Activated CD4-positive, CD25-positive, alpha-beta regulatory T cell treated with anti-CD3 and anti-CD28 coated beads, Interleukin-2, amount 50 U/mL, for 24 hours (primary cell): Measurements from ENCODE around the gene POU5F1.

ENCODE experiments used
- ATAC-seq, 2 donors: fragments of 150-1000 bp; cut with Tn5 transposase; one replicate each; pipeline ENCODE4 v1.10.0; 2021; ENCODE audit warnings: mild to moderate bottlenecking in 1 of 2, moderate library complexity in 1 of 2

The POU5F1 gene

DNA sequence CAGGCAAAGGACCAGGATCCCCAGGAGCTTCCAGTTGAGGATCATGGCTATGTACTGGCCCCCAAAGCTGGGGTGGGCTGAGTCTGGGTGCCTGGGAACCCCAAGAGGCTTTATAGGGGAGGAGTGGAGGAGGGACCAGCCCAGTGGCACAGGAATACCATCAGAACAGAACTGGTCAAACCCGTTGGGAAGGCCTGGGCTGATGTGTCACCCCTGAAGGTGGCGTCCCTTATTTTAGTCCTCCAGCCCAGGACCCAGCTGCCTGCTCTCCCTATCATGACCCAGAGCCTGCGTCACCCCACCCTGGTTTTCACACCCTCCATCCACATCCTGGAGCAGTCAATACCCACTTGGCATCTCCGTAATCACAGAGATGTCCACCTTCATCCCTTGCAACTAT lies 31.5 kb downstream of the POU5F1 start, which contains the start of gene PSORS1C2:
PSORS1C2 (minus strand) TSS at position 85 of the 400 bp plus-strand sequence; CDS start at position 45, 40 bp downstream.
- no peak for ATAC-seq

DNA sequence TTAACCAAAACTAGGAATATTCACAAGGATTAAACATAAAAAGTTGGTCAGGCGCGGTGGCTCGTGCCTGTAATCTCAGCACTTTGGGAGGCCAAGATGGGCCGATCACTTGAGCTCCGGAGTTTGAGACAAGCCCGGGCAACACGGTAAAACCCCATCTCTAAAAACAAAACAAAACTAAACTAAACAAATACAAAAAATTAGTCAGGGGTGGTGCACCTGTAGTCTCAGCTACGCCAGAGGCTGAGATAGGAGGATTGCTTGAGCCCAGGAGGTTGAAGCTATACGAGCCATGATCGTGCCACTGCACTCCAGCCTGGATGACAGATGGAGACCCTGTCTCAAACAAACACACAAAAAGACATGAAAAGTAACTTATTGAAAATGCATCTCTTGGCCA lies 34.8 kb downstream of the POU5F1 start:
- ATAC-seq = no peak

DNA sequence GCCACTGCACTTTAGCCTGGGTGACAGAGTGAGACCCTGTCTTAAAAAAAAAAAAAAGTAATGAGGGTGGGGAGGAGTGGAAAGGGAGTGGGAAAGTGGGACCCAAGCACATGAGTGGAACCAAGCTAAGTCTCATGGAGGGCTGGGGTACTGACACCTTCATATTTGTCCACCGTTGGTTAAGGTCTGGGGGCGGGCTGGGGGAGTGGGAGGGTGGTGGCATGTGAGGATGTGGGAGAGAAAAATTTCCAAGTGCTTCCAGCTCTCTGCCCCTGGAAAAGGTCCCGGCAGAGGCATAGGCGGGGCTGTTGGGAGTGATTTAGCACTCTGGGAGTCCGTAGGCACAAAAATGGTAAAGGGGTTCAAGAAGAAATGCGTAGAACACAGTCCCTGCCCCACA lies 37.7 kb downstream of the POU5F1 start:
- no peak for ATAC-seq

- ATAC-seq = no peak
These were observed 38.9 kb downstream of the POU5F1 start for GRCh38 chr6:31131595-31131994.

GRCh38 chr6:31130751-31131150 lies 39.7 kb downstream of the POU5F1 start:
- ATAC-seq = no peak

DNA sequence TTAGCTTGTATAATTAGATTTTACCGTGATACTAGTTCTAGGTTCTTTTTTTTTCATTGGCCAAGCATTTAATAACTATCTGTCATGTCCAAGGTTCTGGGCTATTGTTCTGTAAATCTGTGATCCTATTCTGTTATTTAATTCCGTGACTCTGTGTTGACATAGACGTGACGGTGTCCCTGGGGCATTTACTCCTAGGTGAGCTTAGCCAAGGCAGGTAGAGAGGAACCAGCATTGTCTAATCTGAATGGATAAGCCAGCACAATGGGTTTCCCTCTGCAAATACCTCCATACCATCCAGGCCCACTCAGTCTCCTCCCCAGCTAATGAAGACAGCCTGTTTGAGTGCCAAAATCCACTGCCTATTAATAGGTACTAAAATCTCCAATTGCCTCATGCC lies 41.4 kb downstream of the POU5F1 start:
- no peak for ATAC-seq

DNA sequence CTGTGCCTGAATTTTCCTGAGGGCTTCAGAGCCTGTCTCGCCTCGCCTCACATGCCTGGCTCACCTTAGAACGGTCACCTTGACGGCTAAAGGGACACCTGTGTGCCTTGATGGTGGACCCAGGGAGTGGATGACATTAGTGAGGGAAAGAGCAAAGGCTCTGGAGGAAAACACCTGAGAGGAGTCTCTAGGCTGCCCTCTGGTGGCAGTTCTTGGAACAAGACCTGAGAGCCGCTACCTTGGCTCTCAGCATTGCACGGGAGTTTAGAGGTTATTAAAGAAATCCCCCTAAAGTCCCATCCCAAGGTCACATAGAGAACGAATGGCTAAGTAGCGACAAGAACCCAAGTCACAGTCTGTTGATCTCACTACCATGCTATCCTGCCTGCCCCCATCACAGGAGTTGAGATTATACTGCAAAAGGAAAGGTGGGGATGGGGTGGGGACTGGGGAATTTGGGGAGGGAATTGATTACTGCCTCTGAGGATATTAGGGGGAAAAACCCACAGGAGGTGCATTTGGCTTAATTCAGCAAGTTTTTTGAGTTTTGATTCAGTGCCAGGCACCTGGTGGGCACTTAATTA lies 42.3 kb downstream of the POU5F1 start:
- peak; percentile 63 to 73 for ATAC-seq

DNA sequence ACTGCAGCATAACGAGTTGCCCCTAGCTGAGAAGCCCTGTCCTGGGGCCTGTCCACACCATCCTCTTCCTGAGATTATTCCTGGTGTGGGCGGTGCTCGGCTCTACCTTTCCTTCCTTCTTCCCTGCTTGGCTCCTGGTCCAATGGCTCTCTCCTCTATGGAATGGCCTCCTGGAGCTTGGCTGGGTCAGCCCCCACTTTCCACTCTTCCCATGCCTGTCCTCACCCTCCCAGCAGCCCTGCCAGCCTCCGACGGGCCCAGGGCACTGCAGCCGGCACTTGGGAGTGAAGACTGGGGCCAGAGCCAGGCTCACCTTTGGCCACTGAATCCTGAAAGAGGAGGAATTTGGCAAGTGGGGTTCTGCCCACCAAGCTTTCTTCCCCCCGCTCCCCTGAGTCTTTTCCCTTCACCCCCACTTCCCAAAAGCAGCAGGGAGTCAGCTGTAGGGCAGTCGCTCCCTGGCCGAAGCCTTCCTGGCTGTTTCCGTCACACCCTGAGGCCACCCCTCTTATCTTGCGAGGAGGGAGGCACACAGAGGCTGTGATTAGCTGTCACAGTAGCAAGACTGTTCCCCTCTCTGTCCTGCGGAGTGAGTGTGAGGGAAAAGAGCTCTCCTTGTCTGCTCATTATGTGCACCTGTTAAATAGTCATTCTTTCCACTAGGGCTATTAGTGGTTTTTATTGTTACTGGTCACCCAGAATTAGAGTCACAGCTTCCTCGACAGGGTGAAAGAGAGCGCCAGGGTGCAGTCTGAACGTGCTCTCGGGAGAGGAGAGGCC lies 43.9 kb downstream of the POU5F1 start:
- no peak for ATAC-seq

DNA sequence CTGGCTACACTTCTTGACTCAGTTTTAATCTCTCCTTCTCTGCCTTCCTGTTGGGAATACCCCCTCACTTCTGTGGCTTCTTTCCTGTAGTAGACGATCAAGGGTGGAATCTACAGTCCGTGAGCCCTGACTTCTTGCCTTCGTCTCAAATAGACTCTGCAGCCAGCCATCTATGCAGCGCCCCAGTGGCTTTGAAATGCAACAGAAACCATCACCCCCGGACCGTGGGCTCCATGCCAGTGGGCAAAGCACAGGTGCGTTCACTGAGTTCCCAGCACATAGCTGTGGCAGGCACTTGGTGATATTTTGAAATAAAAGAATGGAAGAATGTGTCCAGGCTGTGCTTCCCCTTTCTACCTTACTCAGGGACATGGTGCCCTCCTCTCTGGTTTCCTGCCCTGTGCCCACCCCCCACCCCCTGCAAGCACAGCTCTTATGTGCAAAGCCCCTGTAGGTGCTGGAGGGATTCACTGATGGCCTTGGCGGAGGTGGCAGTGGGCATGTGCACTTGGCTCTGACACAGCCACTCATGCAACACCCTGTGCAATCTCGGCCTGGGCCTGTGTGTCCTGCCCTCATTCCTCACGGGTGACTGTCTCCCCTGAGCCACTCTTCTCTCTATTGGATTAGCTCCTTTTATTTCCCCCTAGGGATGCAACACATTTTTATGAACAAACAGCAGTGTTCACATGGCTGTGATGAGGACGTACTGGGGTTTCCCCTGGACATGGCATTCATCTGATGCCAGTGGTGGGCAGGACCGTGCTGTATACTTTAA lies 44.7 kb downstream of the POU5F1 start:
- ATAC-seq = no peak

- no peak for ATAC-seq
These were observed 45.3 kb downstream of the POU5F1 start for GRCh38 chr6:31125162-31125561.

- no peak for ATAC-seq
These were observed 47.4 kb downstream of the POU5F1 start for GRCh38 chr6:31122791-31123706.

- ATAC-seq = no peak
These were observed 49.2 kb downstream of the POU5F1 start for GRCh38 chr6:31121131-31121790.

DNA sequence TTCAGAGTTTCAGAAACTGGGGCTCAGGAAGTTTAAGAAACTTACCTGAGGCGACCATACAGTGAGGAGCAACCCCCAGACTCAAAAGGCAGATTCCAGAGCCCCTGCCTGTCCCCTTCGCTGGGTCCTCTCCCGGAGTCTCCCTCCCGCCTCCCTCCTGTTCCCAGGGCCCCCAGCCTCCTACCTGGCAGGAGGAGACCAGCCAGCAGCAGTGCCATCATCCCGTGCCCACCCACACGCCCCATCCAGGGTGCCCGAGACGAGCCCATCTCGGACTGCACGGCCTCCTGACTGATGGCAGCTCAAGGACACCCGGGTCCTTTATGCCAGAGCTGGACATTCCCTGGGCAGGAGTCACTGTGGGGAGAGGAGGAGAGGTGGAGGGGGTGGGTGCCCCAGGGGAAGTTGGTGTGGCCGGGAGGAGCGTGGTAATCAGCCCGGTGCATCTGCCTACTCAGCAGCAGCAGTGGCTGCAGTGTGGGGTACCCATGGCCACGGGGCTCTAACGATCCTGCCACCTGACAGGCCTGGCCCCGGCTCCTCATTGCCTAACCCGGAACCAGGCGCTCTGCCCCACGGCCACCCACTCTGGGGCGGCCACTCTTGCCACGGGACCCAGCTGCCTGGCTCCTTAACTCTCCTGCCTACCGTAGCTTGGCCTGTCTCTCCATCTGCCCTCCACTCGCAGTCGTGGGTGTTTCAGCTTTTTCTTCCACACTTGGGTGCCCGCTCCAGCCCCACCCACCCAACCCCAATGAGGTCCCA lies 50.1 kb downstream of the POU5F1 start, which contains the start of gene CDSN:
CDSN (minus strand) TSS at position 296 of the 765 bp plus-strand sequence; CDS start at position 269, 27 bp downstream.
- no peak for ATAC-seq

GRCh38 chr6:31118178-31118577 lies 52.3 kb downstream of the POU5F1 start:
- no peak for ATAC-seq

DNA sequence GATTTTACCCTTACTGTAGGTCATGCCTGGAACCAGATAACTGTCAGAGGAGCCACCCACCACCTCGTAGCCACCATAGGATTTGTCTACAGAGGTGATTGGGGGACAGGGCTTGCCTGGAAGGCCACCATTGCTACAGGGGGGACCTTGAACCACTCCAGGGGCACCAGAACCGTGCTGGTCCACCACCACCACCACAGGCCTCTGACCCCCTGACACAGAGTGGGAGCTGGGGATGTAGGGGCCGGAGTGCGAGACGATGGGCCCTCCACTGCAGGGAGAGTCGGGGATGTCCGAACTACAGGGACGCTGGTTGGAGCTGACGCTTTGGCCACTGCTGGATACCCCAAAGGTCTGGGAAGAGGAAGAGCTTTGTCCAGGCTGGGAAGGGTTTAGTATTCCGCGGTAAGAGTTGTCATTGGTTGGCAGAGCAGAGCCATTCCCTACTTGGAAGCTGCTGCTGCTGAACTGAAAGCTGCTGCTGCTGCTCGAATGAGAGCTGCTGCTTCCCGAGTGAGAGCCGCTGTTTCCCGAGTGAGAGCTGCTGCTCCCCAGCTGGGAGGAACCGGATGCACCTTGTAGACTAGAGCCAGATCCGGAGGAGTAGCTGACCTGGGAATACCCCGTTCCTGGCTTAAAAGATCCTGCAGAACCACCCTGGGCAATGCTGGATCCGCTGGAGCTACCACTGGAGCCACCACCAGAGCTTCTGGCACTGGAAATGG lies 53.7 kb downstream of the POU5F1 start:
- ATAC-seq = no peak

- no peak for ATAC-seq
These were observed 54.4 kb downstream of the POU5F1 start for GRCh38 chr6:31115941-31116560.

- no peak for ATAC-seq
These were observed 55.3 kb downstream of the POU5F1 start for GRCh38 chr6:31114970-31115849.

GRCh38 chr6:31114541-31114878 lies 56.0 kb downstream of the POU5F1 start, which contains the start of gene PSORS1C1:
Gene PSORS1C1, plus strand, starts transcription at chr6:31114800. Its CDS starts 14,833 bp downstream, at chr6:31129633.
- ATAC-seq = no peak
